Uterus (tissue), 2 donors: ENCODE results near the gene ZDHHC14.

ENCODE experiments used
- CTCF ChIP-seq, 4 experiments: fragments of 200-600 bp in 2 of 4; fragments of 450-650 bp in 2 of 4; sonication (generic) in 2 of 4; IDR thresholded peaks; one replicate each; pipeline ENCODE4 v1.5.1; 2016 to 2019; ENCODE audit warnings: antibody characterized with exemption in 4 of 4, mild to moderate bottlenecking in 2 of 4, moderate library complexity in 1 of 4
- POLR2A ChIP-seq, 2 donors: fragments of 450-650 bp; IDR thresholded peaks; one replicate each; pipeline ENCODE4 v1.6.1; 2016; ENCODE audit warnings: antibody characterized with exemption in 2 of 2, mild to moderate bottlenecking in 1 of 2, moderate library complexity in 1 of 2

GRCh38 chr6:157595768-157596167 lies 214.8 kb downstream of the ZDHHC14 start:
- TF ChIP-seq POLR2A (IDR thresholded peaks at IDR 0.05) (no peak), CTCF (IDR thresholded peaks at IDR 0.05) (no peak)
